Activated CD4-positive, alpha-beta T cell treated with anti-CD3 and anti-CD28 coated beads, Interleukin-2, amount 10 ng/mL, durations not matched to agents 24 days and 14 days (primary cell): ENCODE results near the gene LRRD1. TPM values are rescaled to one million over a fixed set of nuclear protein-coding genes. Genes with fewer than 3 reads are reported as not detected.

Experiments
- total RNA-seq: library from RNA; stranded (reverse); gene quantifications from 2 replicates; pipeline ENCODE4 v1.2.3, GENCODE V29; 2022

Gene LRRD1
- total RNA-seq, 1 donor from 2014 or later, result not detected

Other genes starting within 250 kb of the LRRD1 start
- 36.0 and 38.2 TPM in 2 replicates for gene AKAP9, start 238.3 kb downstream of the LRRD1 start, total RNA-seq
- 103 and 106 TPM in 2 replicates for gene CYP51A1, start 44.7 kb downstream of the LRRD1 start, total RNA-seq
- 47.3 and 49.2 TPM in 2 replicates for gene KRIT1, start 66.8 kb upstream of the LRRD1 start, total RNA-seq
- gene ANKIB1, start 66.8 kb upstream of the LRRD1 start, total RNA-seq, result 54.3 and 55.7 TPM in 2 replicates